Neural progenitor cell (in vitro differentiated cells): ENCODE data around the gene KLF9. TPM values are rescaled to one million over a fixed set of nuclear protein-coding genes. Genes with fewer than 3 reads are reported as not detected.

Source experiments
- DNase-seq: peaks from one replicate; pipeline ENCODE4 v3.0.0-alpha.2; 2016; ENCODE audit warnings: low spot score
- H2AFZ ChIP-seq: fragments of 200-600 bp; sonication (generic); replicated peaks from 2 replicates; pipeline ENCODE4 v1.6.1; 2016; ENCODE audit warnings: antibody characterized with exemption
- H3F3A ChIP-seq: fragments of 200-600 bp; sonication (generic); 2 replicates; pipeline ENCODE4 v1.6.1; 2016; ENCODE audit warnings: antibody characterized with exemption, low read depth
- H3K27ac ChIP-seq: fragments of 200-600 bp; sonication (generic); 2 replicates; pipeline ENCODE4 v1.5.1; 2016; ENCODE audit warnings: mild to moderate bottlenecking
- H3K27me3 ChIP-seq: fragments of 200-600 bp; sonication (generic); 2 replicates; pipeline ENCODE4 v1.6.1; 2016; ENCODE audit warnings: mild to moderate bottlenecking, moderate library complexity
- H3K36me3 ChIP-seq: fragments of 200-600 bp; sonication (generic); 2 replicates; pipeline ENCODE4 v1.5.1; 2016
- H3K4me1 ChIP-seq: fragments of 200-600 bp; sonication (generic); 2 replicates; pipeline ENCODE4 v1.6.1; 2016; ENCODE audit warnings: mixed run types
- H3K4me2 ChIP-seq: fragments of 200-600 bp; sonication (generic); 2 replicates; pipeline ENCODE4 v1.6.1; 2016
- H3K4me3 ChIP-seq: fragments of 200-600 bp; sonication (generic); 2 replicates; pipeline ENCODE4 v1.5.1; 2016
- H3K79me2 ChIP-seq: fragments of 200-600 bp; sonication (generic); 2 replicates; pipeline ENCODE4 v1.6.1; 2016; ENCODE audit warnings: low read depth
- H3K9ac ChIP-seq: fragments of 200-600 bp; sonication (generic); 2 replicates; pipeline ENCODE4 v1.6.1; 2016
- H3K9me3 ChIP-seq: fragments of 200-600 bp; sonication (generic); 2 replicates; pipeline ENCODE4 v1.5.1; 2016; ENCODE audit warnings: low read depth
- H4K20me1 ChIP-seq: fragments of 200-600 bp; sonication (generic); 2 replicates; pipeline ENCODE4 v1.6.1; 2016; ENCODE audit warnings: low read depth
- H3K27ac Mint-ChIP-seq: 3 replicates; pipeline ENCODE4 v1.8.0; 2021; ENCODE audit warnings: mixed read lengths
- H3K27me3 Mint-ChIP-seq: 2 replicates; pipeline ENCODE4 v1.8.0; 2022; ENCODE audit warnings: low read depth, mild to moderate bottlenecking, inconsistent platforms, moderate library complexity, mixed read lengths; ENCODE audit not compliant: insufficient read depth
- H3K36me3 Mint-ChIP-seq: 3 replicates; pipeline ENCODE4 v1.8.0; 2021; ENCODE audit warnings: mixed read lengths
- H3K4me1 Mint-ChIP-seq: 3 replicates; pipeline ENCODE4 v1.8.0; 2021; ENCODE audit warnings: mixed read lengths
- H3K4me3 Mint-ChIP-seq: 3 replicates; pipeline ENCODE4 v1.8.0; 2021; ENCODE audit warnings: mild to moderate bottlenecking, moderate library complexity, mixed read lengths
- H3K9me3 Mint-ChIP-seq: 3 replicates; pipeline ENCODE4 v1.8.0; 2020; ENCODE audit warnings: mixed read lengths
- EZH2 ChIP-seq: fragments of 200-600 bp; sonication (generic); IDR thresholded peaks from 2 replicates; pipeline ENCODE4 v1.6.1; 2017; ENCODE audit warnings: antibody characterized with exemption, mild to moderate bottlenecking, moderate library complexity
- EZH2phosphoT487 ChIP-seq: fragments of 200-600 bp; sonication (generic); IDR thresholded peaks from 2 replicates; pipeline ENCODE4 v1.6.1; 2017; ENCODE audit warnings: antibody characterized with exemption
- total RNA-seq: library from RNA; depleted of rRNA; stranded (reverse); fragments of >200 nt; gene quantifications from 2 replicates; pipeline ENCODE4 v1.2.3, GENCODE V29; 2015; ENCODE audit warnings: low replicate concordance
- TF ChIP-seq, protein P1 (sequence below): fragments of 200-600 bp; sonication (generic); IDR thresholded peaks from 2 replicates; pipeline ENCODE4 v1.5.1; 2017; ENCODE audit warnings: antibody characterized with exemption, mild to moderate bottlenecking

Gene KLF9
- total RNA-seq, 1 donor from 2014 or later = 0.41 TPM

- H3K4me1 Mint-ChIP-seq = peaks cover 7% of the 10 kb centered on the region
- H3K27me3 ChIP-seq = no peaks in the 10 kb centered on the region
- no peak for DNase-seq
- no peaks in the 10 kb centered on the region for H3K36me3 Mint-ChIP-seq
- no peaks in the 10 kb centered on the region for H3K79me2 ChIP-seq
- TF ChIP-seq, protein P1, sequence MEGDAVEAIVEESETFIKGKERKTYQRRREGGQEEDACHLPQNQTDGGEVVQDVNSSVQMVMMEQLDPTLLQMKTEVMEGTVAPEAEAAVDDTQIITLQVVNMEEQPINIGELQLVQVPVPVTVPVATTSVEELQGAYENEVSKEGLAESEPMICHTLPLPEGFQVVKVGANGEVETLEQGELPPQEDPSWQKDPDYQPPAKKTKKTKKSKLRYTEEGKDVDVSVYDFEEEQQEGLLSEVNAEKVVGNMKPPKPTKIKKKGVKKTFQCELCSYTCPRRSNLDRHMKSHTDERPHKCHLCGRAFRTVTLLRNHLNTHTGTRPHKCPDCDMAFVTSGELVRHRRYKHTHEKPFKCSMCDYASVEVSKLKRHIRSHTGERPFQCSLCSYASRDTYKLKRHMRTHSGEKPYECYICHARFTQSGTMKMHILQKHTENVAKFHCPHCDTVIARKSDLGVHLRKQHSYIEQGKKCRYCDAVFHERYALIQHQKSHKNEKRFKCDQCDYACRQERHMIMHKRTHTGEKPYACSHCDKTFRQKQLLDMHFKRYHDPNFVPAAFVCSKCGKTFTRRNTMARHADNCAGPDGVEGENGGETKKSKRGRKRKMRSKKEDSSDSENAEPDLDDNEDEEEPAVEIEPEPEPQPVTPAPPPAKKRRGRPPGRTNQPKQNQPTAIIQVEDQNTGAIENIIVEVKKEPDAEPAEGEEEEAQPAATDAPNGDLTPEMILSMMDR = no peak
- TF ChIP-seq EZH2phosphoT487 (no peak), EZH2 (no peak)
- no peak overlapping the region for H3K4me2 ChIP-seq
- H3K4me3 Mint-ChIP-seq = no peak overlapping the region
- no peaks in the 10 kb centered on the region for H3K36me3 ChIP-seq
- H2AFZ ChIP-seq = no peak overlapping the region
- no peak overlapping the region for H3K9ac ChIP-seq
- H3K27ac Mint-ChIP-seq = no peak overlapping the region
- H3K27me3 Mint-ChIP-seq = peaks cover 4% of the 10 kb centered on the region
- no peaks in the 10 kb centered on the region for H3K9me3 Mint-ChIP-seq
- H3K4me1 ChIP-seq = peaks cover 10% of the 10 kb centered on the region
- no peak overlapping the region for H3K4me3 ChIP-seq
- no peaks in the 10 kb centered on the region for H3K9me3 ChIP-seq
- H3K27ac ChIP-seq = no peak overlapping the region
- H4K20me1 ChIP-seq = no peaks in the 10 kb centered on the region
- peaks cover 4% of the 10 kb centered on the region for H3F3A ChIP-seq
Observed at GRCh38 chr9:70387663-70388062, 26.8 kb downstream of the KLF9 start.

GRCh38 chr9:70385426-70385825 lies 29.0 kb downstream of the KLF9 start:
- no peaks in the 10 kb centered on the region for H3K36me3 Mint-ChIP-seq
- DNase-seq = no peak
- H4K20me1 ChIP-seq = no peaks in the 10 kb centered on the region

DNA sequence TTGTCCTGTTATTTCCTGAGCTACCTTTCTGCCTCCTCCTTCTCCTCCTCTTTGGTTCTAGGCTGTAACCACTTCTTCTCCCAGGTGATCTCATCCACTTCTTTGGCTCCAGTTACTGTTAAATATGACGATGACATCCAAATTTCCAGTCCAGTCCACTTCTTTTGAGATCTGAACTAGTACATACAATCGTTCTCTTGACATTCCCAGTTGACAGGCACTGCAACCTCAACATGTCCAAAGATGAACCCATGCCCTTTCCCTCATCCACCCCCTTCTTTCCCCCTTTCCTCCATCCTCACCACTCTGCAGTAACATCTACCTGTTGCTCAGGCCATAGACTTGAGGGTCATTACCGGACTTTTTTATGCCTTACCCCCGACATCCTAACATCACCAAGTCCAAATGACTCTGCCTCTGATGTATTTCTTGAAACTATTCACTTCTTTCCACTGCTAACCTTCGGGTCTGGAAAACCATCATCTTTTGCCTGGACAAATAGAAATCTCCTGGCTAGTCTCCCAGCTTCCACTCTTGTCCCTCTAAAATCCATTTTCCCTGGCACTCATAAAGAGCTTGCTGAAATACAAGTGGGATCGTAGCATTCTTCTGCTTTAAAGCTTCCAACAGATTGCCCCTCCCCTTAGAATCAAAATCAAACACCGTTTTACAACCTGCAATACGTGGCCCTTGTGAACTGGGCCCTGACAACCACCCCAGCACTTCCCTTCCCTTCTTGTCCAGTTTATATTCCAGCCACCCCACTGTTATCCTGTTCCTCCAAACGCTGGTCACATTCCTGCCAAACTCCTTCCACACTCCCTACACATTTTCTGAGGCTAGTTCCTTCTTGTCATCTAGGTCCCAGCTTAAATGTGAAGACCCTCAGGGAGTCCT lies 31.5 kb downstream of the KLF9 start:
- Mint-ChIP-seq H3K4me3 (no peak overlapping the region), H3K9me3 (no peaks in the 10 kb centered on the region), H3K27ac (no peak overlapping the region), H3K4me1 (peaks cover 7% of the 10 kb centered on the region), H3K36me3 (no peaks in the 10 kb centered on the region), H3K27me3 (no peaks in the 10 kb centered on the region)
- H3K4me1 ChIP-seq = no peaks in the 10 kb centered on the region
- no peak overlapping the region for H3K4me3 ChIP-seq
- no peaks in the 10 kb centered on the region for H3F3A ChIP-seq
- DNase-seq = no peak
- no peak overlapping the region for H3K9ac ChIP-seq
- no peak overlapping the region for H2AFZ ChIP-seq
- H3K36me3 ChIP-seq = no peaks in the 10 kb centered on the region
- no peaks in the 10 kb centered on the region for H3K9me3 ChIP-seq
- no peaks in the 10 kb centered on the region for H3K79me2 ChIP-seq
- no peak overlapping the region for H3K27ac ChIP-seq
- no peaks in the 10 kb centered on the region for H4K20me1 ChIP-seq
- no peaks in the 10 kb centered on the region for H3K27me3 ChIP-seq
- no peak overlapping the region for H3K4me2 ChIP-seq
- TF ChIP-seq EZH2phosphoT487 (no peak), EZH2 (no peak)
- TF ChIP-seq, protein P1 = no peak

More at GRCh38 chr9:70385426-70385825, 29.0 kb downstream of the KLF9 start:
- Histone ChIP-seq H2AFZ (no peak overlapping the region), H3K79me2 (no peaks in the 10 kb centered on the region), H3K9me3 (no peaks in the 10 kb centered on the region), H3F3A (peaks cover 4% of the 10 kb centered on the region), H3K9ac (no peak overlapping the region), H3K4me2 (no peak overlapping the region), H3K4me1 (peaks cover under 1% of the 10 kb centered on the region), H3K27me3 (no peaks in the 10 kb centered on the region), H3K4me3 (no peak overlapping the region), H3K27ac (no peak overlapping the region), H3K36me3 (no peaks in the 10 kb centered on the region)
- Mint-ChIP-seq H3K4me1 (peaks cover 7% of the 10 kb centered on the region), H3K27ac (no peak overlapping the region), H3K9me3 (no peaks in the 10 kb centered on the region), H3K27me3 (peaks cover 4% of the 10 kb centered on the region), H3K4me3 (no peak overlapping the region)
- TF ChIP-seq EZH2phosphoT487 = no peak
- no peak for TF ChIP-seq EZH2
- TF ChIP-seq, protein P1 = no peak
